ENCODE results near the gene HS1BP3. TPM values are rescaled to one million over a fixed set of nuclear protein-coding genes. Genes with fewer than 3 reads are reported as not detected.
A peak's percentile ranks its signal among the peaks of the same experiment; 100 is the strongest.

HS1BP3 gene
- total RNA-seq, 4 donors from 2014 or later, result 16.6 to 26.9 (median 19.4) TPM

- DNase-seq (no peak), ATAC-seq (no peak)
- H3K9me3 ChIP-seq, result no peaks in the 10 kb centered on the region
- H3K27ac ChIP-seq, result peak overlapping the region; percentile 78 to 92 (median 88)
- intact Hi-C loops (cut with DNase I; ENCODE audit: low total_unique reads) (loop anchor here (2.0 to 5.0 kb wide), 3 partner anchors 301 to 599 kb away; partner anchors contain the start of genes LAPTM4A and PUM2), in situ Hi-C loops (cut with MboI; ENCODE audit: low sequenced_read_pairs in 4 of 4) (loop anchor here in 1 of 4 donors (25.0 kb wide), 1 partner anchor 461 kb away; the partner anchor contains the start of gene TDRD15)
- H3K4me3 ChIP-seq, result peak overlapping the region; percentile 73 to 99 (median 94)
- TF ChIP-seq CTCF (IDR thresholded peaks at IDR 0.05 in 4 of 5, conservative IDR thresholded peaks at IDR 0.05 in 1 of 5) (no peak), POLR2A (IDR thresholded peaks at IDR 0.05) (no peak)
- no peaks in the 10 kb centered on the region for H3K27me3 ChIP-seq
- peaks cover 15 to 18% of the 10 kb centered on the region in 2 donors for H3K4me1 ChIP-seq
- H3K36me3 ChIP-seq, result no peaks in the 10 kb centered on the region
Observed at GRCh38 chr2:20651731-20652099, 817 bp upstream of the HS1BP3 start.

- TF ChIP-seq CTCF (IDR thresholded peaks at IDR 0.05 in 4 of 5, conservative IDR thresholded peaks at IDR 0.05 in 1 of 5), result no peak
- no peak for TF ChIP-seq POLR2A (IDR thresholded peaks at IDR 0.05)
Observed at GRCh38 chr2:20650393-20650876, 463 bp downstream of the HS1BP3 start.

GRCh38 chr2:20649976-20650375, 922 bp downstream of the HS1BP3 start:
- H3K9me3 ChIP-seq, result no peaks in the 10 kb centered on the region
- peak overlapping the region; percentile 73 to 99 (median 94) for H3K4me3 ChIP-seq
- in situ Hi-C loops (cut with MboI; ENCODE audit: low sequenced_read_pairs in 4 of 4), result loop anchor here in 2 of 4 donors (10.0 to 25.0 kb wide), 3 partner anchors 295 to 588 kb away; partner anchors contain the start of genes LAPTM4A (in 1 of the 2), PUM2 (in 1 of the 2) and TDRD15 (in 1 of the 2)
- H3K27ac ChIP-seq, result peak overlapping the region in 2 of 4 donors; percentile 78 to 88
- no peaks in the 10 kb centered on the region for H3K27me3 ChIP-seq
- peaks cover 0 to 6% of the 10 kb centered on the region in 2 donors for H3K36me3 ChIP-seq
- ATAC-seq, result no peak
- intact Hi-C loops (cut with DNase I; ENCODE audit: low total_unique reads), result loop anchor here (2.0 to 5.0 kb wide), 3 partner anchors 299 to 598 kb away; partner anchors contain the start of genes LAPTM4A and PUM2
- TF ChIP-seq CTCF (IDR thresholded peaks at IDR 0.05 in 4 of 5, conservative IDR thresholded peaks at IDR 0.05 in 1 of 5) (no peak), POLR2A (IDR thresholded peaks at IDR 0.05) (no peak)
- peaks cover 15 to 18% of the 10 kb centered on the region in 2 donors for H3K4me1 ChIP-seq
- no peak for DNase-seq

More at GRCh38 chr2:20650393-20650876, 463 bp downstream of the HS1BP3 start:
- Histone ChIP-seq H3K4me1 (peaks cover 15 to 18% of the 10 kb centered on the region in 2 donors), H3K4me3 (peak overlapping the region; percentile 73 to 99 (median 94)), H3K27ac (peak overlapping the region; percentile 78 to 92 (median 88)), H3K9me3 (no peaks in the 10 kb centered on the region), H3K36me3 (peaks cover 0 to 2% of the 10 kb centered on the region in 2 donors), H3K27me3 (no peaks in the 10 kb centered on the region)
- in situ Hi-C loops (cut with MboI; ENCODE audit: low sequenced_read_pairs in 4 of 4) (loop anchor here in 1 of 4 donors (25.0 kb wide), 1 partner anchor 462 kb away; the partner anchor contains the start of gene TDRD15), intact Hi-C loops (cut with DNase I; ENCODE audit: low total_unique reads) (loop anchor here (2.0 to 5.0 kb wide), 3 partner anchors 300 to 598 kb away; partner anchors contain the start of genes LAPTM4A and PUM2)
- DNase-seq (no peak), ATAC-seq (peak; percentile 3 to 30)

GRCh38 chr2:20649576-20649975, 1.3 kb downstream of the HS1BP3 start:
- no peaks in the 10 kb centered on the region for H3K9me3 ChIP-seq
- peak overlapping the region in 2 of 4 donors; percentile 92 to 99 for H3K4me3 ChIP-seq
- H3K36me3 ChIP-seq, result peaks cover 0 to 10% of the 10 kb centered on the region in 2 donors
- no peak for ATAC-seq
- DNase-seq, result no peak
- H3K27me3 ChIP-seq, result no peaks in the 10 kb centered on the region
- H3K27ac ChIP-seq, result no peak overlapping the region
- peaks cover 15 to 18% of the 10 kb centered on the region in 2 donors for H3K4me1 ChIP-seq
- intact Hi-C loops (cut with DNase I; ENCODE audit: low total_unique reads), result no loop called here
- in situ Hi-C loops (cut with MboI; ENCODE audit: low sequenced_read_pairs in 4 of 4), result loop anchor here in 2 of 4 donors (10.0 to 25.0 kb wide), 2 partner anchors 295 to 587 kb away; partner anchors contain the start of genes LAPTM4A (in 1 of the 2) and PUM2 (in 1 of the 2)
- TF ChIP-seq CTCF (IDR thresholded peaks at IDR 0.05 in 4 of 5, conservative IDR thresholded peaks at IDR 0.05 in 1 of 5) (no peak), POLR2A (IDR thresholded peaks at IDR 0.05) (no peak)

Data from gastrocnemius medialis (tissue), 4 donors.